Tibial nerve (tissue), 4 donors: ENCODE measurements around the gene OSBPL8.

ENCODE experiments used
- EP300 ChIP-seq, 2 donors: sonication (generic); formaldehyde crosslinking; IDR thresholded peaks; one replicate each; pipeline ENCODE4 v1.6.1; 2017; ENCODE audit warnings: antibody characterized with exemption in 2 of 2, mild to moderate bottlenecking in 1 of 2
- POLR2A ChIP-seq, 2 donors: fragments of 450-650 bp; IDR thresholded peaks; one replicate each; pipeline ENCODE4 v1.6.1; 2017; ENCODE audit warnings: antibody characterized with exemption in 2 of 2, mild to moderate bottlenecking in 2 of 2, moderate library complexity in 2 of 2
- TF ChIP-seq, protein P1 (sequence below), 5 experiments: fragments of 200-600 bp in 3 of 5; fragments of 450-650 bp in 2 of 5; sonication (generic) in 3 of 5; IDR thresholded peaks; one replicate each; pipeline ENCODE4 v1.5.1; 2016 to 2019; ENCODE audit warnings: antibody characterized with exemption in 5 of 5, mild to moderate bottlenecking in 3 of 5, moderate library complexity in 2 of 5

DNA sequence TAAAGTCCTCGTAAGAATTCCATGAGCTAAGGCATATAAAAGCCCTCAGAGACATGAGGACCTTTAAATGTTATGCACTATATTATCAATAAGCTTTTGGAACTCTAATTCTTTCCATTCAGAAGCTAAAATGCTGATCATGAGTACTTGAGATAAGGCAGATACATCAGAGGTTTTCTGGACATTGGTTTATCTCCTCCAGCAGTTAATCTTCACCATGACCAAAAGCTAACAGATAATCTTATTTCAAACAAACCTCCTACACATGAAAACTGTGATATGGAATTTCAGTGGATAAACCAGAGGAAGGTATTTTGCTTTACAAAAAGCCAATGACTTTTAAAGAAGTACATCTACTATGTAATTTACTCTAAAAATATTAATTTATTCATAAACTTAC is 113.5 kb downstream of the OSBPL8 start:
- TF ChIP-seq, protein P1, sequence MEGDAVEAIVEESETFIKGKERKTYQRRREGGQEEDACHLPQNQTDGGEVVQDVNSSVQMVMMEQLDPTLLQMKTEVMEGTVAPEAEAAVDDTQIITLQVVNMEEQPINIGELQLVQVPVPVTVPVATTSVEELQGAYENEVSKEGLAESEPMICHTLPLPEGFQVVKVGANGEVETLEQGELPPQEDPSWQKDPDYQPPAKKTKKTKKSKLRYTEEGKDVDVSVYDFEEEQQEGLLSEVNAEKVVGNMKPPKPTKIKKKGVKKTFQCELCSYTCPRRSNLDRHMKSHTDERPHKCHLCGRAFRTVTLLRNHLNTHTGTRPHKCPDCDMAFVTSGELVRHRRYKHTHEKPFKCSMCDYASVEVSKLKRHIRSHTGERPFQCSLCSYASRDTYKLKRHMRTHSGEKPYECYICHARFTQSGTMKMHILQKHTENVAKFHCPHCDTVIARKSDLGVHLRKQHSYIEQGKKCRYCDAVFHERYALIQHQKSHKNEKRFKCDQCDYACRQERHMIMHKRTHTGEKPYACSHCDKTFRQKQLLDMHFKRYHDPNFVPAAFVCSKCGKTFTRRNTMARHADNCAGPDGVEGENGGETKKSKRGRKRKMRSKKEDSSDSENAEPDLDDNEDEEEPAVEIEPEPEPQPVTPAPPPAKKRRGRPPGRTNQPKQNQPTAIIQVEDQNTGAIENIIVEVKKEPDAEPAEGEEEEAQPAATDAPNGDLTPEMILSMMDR (IDR thresholded peaks at IDR 0.05) = no peak
- TF ChIP-seq EP300 (IDR thresholded peaks at IDR 0.05) = no peak
- TF ChIP-seq POLR2A (IDR thresholded peaks at IDR 0.05) = no peak
